ENCODE measurements around the gene MXD1. TPM values are rescaled to one million over a fixed set of nuclear protein-coding genes. Genes with fewer than 3 reads are reported as not detected.
A peak's percentile ranks its signal among the peaks of the same experiment; 100 is the strongest.
"Not testable (repeated sequence)": the region's sequence is repeated elsewhere in the genome, so short reads cannot be mapped to it uniquely, and the experiment has no call there.

Gene MXD1
- total RNA-seq, 1 experiment from 2014 or later: 1.5 TPM

DNA sequence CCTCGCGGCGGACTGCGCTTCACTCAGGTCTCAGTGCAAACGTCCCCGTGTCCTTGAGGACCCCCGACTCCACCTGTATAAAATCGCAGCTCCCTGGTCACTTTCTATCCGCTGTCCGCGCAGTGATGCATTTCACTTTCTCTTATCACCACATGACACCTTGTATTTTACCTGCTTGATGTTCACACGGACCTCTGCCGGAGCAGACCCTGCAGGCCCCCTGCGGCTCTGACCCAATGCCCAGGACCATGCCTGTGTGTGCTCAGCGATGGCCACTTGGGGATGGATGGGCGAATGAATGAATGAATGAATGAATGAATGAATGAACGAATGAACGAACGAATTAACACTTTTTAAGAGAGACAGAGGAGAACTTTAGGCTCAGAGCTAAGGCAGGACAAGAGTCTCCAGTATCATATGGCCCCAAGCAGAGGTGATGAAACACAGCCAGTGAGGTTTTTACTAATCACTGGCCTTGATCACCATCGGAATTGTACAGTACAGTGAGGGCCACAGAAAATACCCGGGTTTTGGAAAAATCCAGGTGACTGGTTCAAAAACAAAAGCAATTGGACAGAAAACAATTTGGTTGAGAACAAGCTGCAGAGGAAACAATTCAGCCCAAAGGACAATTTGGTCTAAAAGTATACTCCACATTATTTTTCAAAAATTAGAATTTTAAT lies 34.2 kb downstream of the MXD1 start:
- H3K4me1 Mint-ChIP-seq: no peaks in the 10 kb centered on the region; the same call in 1 of the 2 replicates
- no peak for TF ChIP-seq CREB1 (CRISPR knock-in tag; IDR thresholded peaks at IDR 0.05)
- no peak for TF ChIP-seq SOX15 (CRISPR knock-in tag; IDR thresholded peaks at IDR 0.05)
- TF ChIP-seq NR3C1 (CRISPR knock-in tag; conservative IDR thresholded peaks at IDR 0.05; ENCODE audit: low read depth): no peak
- TF ChIP-seq, protein P1, sequence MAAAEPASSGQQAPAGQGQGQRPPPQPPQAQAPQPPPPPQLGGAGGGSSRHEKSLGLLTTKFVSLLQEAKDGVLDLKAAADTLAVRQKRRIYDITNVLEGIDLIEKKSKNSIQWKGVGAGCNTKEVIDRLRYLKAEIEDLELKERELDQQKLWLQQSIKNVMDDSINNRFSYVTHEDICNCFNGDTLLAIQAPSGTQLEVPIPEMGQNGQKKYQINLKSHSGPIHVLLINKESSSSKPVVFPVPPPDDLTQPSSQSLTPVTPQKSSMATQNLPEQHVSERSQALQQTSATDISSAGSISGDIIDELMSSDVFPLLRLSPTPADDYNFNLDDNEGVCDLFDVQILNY (CRISPR knock-in tag; IDR thresholded peaks at IDR 0.05): no peak
- TF ChIP-seq CREM (CRISPR knock-in tag; IDR thresholded peaks at IDR 0.05): no peak
- no peak for TF ChIP-seq GTF2I (CRISPR knock-in tag; conservative IDR thresholded peaks at IDR 0.05)
- TF ChIP-seq TCF7 (CRISPR knock-in tag; IDR thresholded peaks at IDR 0.05; ENCODE audit: low read depth): no peak
- TF ChIP-seq RELA (CRISPR knock-in tag; IDR thresholded peaks at IDR 0.05; ENCODE audit: borderline replicate concordance): no peak
- TF ChIP-seq CBFB (CRISPR knock-in tag; IDR thresholded peaks at IDR 0.05; ENCODE audit: low read depth): no peak
- no peak for TF ChIP-seq ESRRA (CRISPR knock-in tag; IDR thresholded peaks at IDR 0.05; ENCODE audit: borderline replicate concordance)
- H3K9me3 Mint-ChIP-seq: no peaks in the 10 kb centered on the region
- CTCF ChIA-PET: no interaction called here
- ATAC-seq (no peak), DNase-seq (ENCODE audit: low spot score) (no peak)
- H3K27ac Mint-ChIP-seq: no peak overlapping the region
- no peak overlapping the region for H3K4me3 Mint-ChIP-seq
- H3K27me3 Mint-ChIP-seq (ENCODE audit: low read depth): no peaks in the 10 kb centered on the region
- POLR2A ChIA-PET: no interaction called here
- H3K36me3 Mint-ChIP-seq: no peaks in the 10 kb centered on the region

DNA sequence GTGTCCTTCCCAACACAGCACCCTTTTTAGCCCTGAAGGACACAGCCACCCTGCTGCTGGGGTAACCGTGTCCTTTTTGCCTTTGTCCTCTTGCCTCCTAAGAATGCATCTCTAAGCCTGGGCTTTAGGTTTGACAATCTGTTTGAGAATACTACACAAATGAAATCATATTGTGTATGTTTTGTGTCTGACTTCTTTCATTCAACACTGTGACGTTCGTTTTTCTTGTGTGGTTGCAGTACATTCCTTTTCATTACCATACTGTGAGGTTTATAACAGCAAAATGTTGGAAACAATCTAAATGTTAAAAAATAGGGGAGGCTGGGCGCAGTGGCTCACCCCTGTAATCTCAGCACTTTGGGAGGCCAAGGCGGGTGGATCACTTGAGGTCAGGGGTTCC lies 35.3 kb downstream of the MXD1 start:
- H3K27ac Mint-ChIP-seq: peak overlapping the region; percentile 58; the same call in 1 of the 2 replicates
- ChIA-PET CTCF (no interaction called here), POLR2A (no interaction called here)
- no peak for ATAC-seq
- H3K4me3 Mint-ChIP-seq: no peak overlapping the region
- no peaks in the 10 kb centered on the region for H3K9me3 Mint-ChIP-seq
- no peaks in the 10 kb centered on the region; the same call in 1 of the 2 replicates for H3K4me1 Mint-ChIP-seq
- no peaks in the 10 kb centered on the region for H3K27me3 Mint-ChIP-seq (ENCODE audit: low read depth)
- H3K36me3 Mint-ChIP-seq: no peaks in the 10 kb centered on the region
- TF ChIP-seq ZBTB21 (CRISPR knock-in tag; IDR thresholded peaks at IDR 0.05; ENCODE audit: borderline replicate concordance): no peak
- TF ChIP-seq, protein P2, sequence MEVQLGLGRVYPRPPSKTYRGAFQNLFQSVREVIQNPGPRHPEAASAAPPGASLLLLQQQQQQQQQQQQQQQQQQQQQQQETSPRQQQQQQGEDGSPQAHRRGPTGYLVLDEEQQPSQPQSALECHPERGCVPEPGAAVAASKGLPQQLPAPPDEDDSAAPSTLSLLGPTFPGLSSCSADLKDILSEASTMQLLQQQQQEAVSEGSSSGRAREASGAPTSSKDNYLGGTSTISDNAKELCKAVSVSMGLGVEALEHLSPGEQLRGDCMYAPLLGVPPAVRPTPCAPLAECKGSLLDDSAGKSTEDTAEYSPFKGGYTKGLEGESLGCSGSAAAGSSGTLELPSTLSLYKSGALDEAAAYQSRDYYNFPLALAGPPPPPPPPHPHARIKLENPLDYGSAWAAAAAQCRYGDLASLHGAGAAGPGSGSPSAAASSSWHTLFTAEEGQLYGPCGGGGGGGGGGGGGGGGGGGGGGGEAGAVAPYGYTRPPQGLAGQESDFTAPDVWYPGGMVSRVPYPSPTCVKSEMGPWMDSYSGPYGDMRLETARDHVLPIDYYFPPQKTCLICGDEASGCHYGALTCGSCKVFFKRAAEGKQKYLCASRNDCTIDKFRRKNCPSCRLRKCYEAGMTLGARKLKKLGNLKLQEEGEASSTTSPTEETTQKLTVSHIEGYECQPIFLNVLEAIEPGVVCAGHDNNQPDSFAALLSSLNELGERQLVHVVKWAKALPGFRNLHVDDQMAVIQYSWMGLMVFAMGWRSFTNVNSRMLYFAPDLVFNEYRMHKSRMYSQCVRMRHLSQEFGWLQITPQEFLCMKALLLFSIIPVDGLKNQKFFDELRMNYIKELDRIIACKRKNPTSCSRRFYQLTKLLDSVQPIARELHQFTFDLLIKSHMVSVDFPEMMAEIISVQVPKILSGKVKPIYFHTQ (CRISPR knock-in tag; IDR thresholded peaks at IDR 0.05): no peak
- no peak for TF ChIP-seq KAT7 (CRISPR knock-in tag; IDR thresholded peaks at IDR 0.05; ENCODE audit: borderline replicate concordance)
- no peak for TF ChIP-seq FOXP1 (CRISPR knock-in tag; IDR thresholded peaks at IDR 0.05; ENCODE audit: borderline replicate concordance)
- TF ChIP-seq GABPB1 (CRISPR knock-in tag; IDR thresholded peaks at IDR 0.05): no peak
- TF ChIP-seq ELF4 (CRISPR knock-in tag; IDR thresholded peaks at IDR 0.05; ENCODE audit: low read depth): no peak
- TF ChIP-seq HMGA2 (CRISPR knock-in tag; IDR thresholded peaks at IDR 0.05): no peak
- TF ChIP-seq, protein P3, sequence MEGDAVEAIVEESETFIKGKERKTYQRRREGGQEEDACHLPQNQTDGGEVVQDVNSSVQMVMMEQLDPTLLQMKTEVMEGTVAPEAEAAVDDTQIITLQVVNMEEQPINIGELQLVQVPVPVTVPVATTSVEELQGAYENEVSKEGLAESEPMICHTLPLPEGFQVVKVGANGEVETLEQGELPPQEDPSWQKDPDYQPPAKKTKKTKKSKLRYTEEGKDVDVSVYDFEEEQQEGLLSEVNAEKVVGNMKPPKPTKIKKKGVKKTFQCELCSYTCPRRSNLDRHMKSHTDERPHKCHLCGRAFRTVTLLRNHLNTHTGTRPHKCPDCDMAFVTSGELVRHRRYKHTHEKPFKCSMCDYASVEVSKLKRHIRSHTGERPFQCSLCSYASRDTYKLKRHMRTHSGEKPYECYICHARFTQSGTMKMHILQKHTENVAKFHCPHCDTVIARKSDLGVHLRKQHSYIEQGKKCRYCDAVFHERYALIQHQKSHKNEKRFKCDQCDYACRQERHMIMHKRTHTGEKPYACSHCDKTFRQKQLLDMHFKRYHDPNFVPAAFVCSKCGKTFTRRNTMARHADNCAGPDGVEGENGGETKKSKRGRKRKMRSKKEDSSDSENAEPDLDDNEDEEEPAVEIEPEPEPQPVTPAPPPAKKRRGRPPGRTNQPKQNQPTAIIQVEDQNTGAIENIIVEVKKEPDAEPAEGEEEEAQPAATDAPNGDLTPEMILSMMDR (IDR thresholded peaks at IDR 0.05): no peak
- DNase-seq (ENCODE audit: low spot score): no peak

DNA sequence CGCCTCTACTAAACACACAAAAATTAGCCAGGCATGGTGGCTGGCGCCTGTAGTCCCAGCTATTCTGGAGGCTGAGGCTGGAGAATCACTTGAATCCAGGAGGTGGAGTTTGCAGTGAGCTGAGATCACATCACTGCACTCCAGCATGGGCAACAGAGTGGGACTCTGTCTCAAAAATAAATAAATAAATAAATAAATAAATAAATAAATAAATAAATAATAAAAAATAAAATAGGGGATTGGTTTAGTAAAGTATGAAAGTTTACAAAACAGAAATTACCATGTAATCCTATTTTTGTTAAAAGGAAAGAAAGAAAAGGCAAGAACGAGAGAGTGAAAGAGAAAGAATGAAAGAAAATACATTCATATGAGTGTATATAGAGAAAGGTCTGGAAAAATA lies 35.8 kb downstream of the MXD1 start:
- ATAC-seq, H3K36me3 Mint-ChIP-seq: not testable (repeated sequence)

More for the DNA sequence above, 35.8 kb downstream of the MXD1 start:
- CTCF ChIA-PET; H3K27me3 Mint-ChIP-seq (ENCODE audit: low read depth); H3K9me3 Mint-ChIP-seq; H3K4me3 Mint-ChIP-seq; H3K27ac Mint-ChIP-seq; H3K4me1 Mint-ChIP-seq; DNase-seq (ENCODE audit: low spot score); POLR2A ChIA-PET: not testable (repeated sequence)
- TF ChIP-seq HMGA2 (CRISPR knock-in tag; IDR thresholded peaks at IDR 0.05): peak; percentile 46; the same call in 1 of the 2 replicates

Measured in WTC11 (cell line).